OCI-LY1 (cell line): ENCODE data around the gene SH2B2.
A peak's percentile ranks its signal among the peaks of the same experiment; 100 is the strongest.
"Not testable (repeated sequence)": the region's sequence is repeated elsewhere in the genome, so short reads cannot be mapped to it uniquely, and the experiment has no call there.

Experiments
- H2AFZ ChIP-seq: fragments of 200-600 bp; sonication (generic), shearing (Covaris generic); 2 replicates; pipeline ENCODE4 v1.6.0; 2014; ENCODE audit warnings: antibody characterized with exemption, mild to moderate bottlenecking, low read length
- H3F3A ChIP-seq: fragments of 200-600 bp; sonication (generic), shearing (Covaris generic); 2 replicates; pipeline ENCODE4 v1.6.0; 2014; ENCODE audit warnings: mild to moderate bottlenecking, antibody characterized with exemption, low read length, moderate library complexity; ENCODE audit not compliant: insufficient read depth
- H3K27ac ChIP-seq: fragments of 200-600 bp; sonication (generic); 2 replicates; pipeline ENCODE4 v1.5.1; 2014; ENCODE audit warnings: low read length, mixed run types, mild to moderate bottlenecking, low read depth; ENCODE audit not compliant: poor library complexity, severe bottlenecking
- H3K27me3 ChIP-seq: fragments of 200-600 bp; sonication (generic); 2 replicates; pipeline ENCODE4 v1.6.0; 2014; ENCODE audit warnings: antibody characterized with exemption, mild to moderate bottlenecking, low read length, moderate library complexity; ENCODE audit not compliant: insufficient read depth
- H3K36me3 ChIP-seq: fragments of 200-600 bp; sonication (generic); 2 replicates; pipeline ENCODE4 v1.6.1; 2014; ENCODE audit warnings: mild to moderate bottlenecking, antibody characterized with exemption, low read length, moderate library complexity, mixed read lengths; ENCODE audit not compliant: insufficient read depth
- H3K4me1 ChIP-seq: fragments of 200-600 bp; sonication (generic); 2 replicates; pipeline ENCODE4 v1.5.1; 2014; ENCODE audit warnings: mild to moderate bottlenecking, low read length, moderate library complexity; ENCODE audit not compliant: insufficient read depth, severe bottlenecking
- H3K4me2 ChIP-seq: fragments of 200-600 bp; sonication (generic), shearing (Covaris generic); 2 replicates; pipeline ENCODE4 v1.6.1; 2014; ENCODE audit warnings: low read length
- H3K4me3 ChIP-seq: fragments of 200-600 bp; sonication (generic); 2 replicates; pipeline ENCODE4 v1.5.1; 2014; ENCODE audit warnings: low read length, low read depth, mild to moderate bottlenecking, mixed read lengths; ENCODE audit not compliant: poor library complexity, severe bottlenecking
- H3K79me2 ChIP-seq: fragments of 200-600 bp; shearing (Covaris generic); 2 replicates; pipeline ENCODE4 v1.6.1; 2016; ENCODE audit warnings: mixed run types, low read length, mixed read lengths; ENCODE audit not compliant: insufficient read depth
- H3K9ac ChIP-seq: fragments of 200-600 bp; sonication (generic), shearing (Covaris generic); 2 replicates; pipeline ENCODE4 v1.6.1; 2014; ENCODE audit warnings: mild to moderate bottlenecking, low read length, mixed read lengths
- H3K9me2 ChIP-seq: fragments of 200-600 bp; sonication (generic), shearing (Covaris generic); 2 replicates; pipeline ENCODE4 v1.6.1; 2014; ENCODE audit warnings: low read depth, mild to moderate bottlenecking, low read length, mixed read lengths
- H3K9me3 ChIP-seq: fragments of 200-600 bp; shearing (Covaris generic); 2 replicates; pipeline ENCODE4 v1.6.1; 2014; ENCODE audit warnings: low read length, mixed read lengths
- H4K20me1 ChIP-seq: fragments of 200-600 bp; sonication (generic), shearing (Covaris generic); 2 replicates; pipeline ENCODE4 v1.6.0; 2016; ENCODE audit warnings: mild to moderate bottlenecking, low read length; ENCODE audit not compliant: insufficient read depth
- EZH2 ChIP-seq: fragments of 200-600 bp; sonication (generic), shearing (Covaris generic); IDR thresholded peaks from 2 replicates; pipeline ENCODE4 v1.8.0; 2017; ENCODE audit warnings: borderline replicate concordance, mixed run types, mild to moderate bottlenecking, antibody characterized with exemption, low read length, moderate library complexity, mixed read lengths
- TF ChIP-seq, protein P1 (sequence below): fragments of 200-600 bp; sonication (generic), shearing (Covaris generic); IDR thresholded peaks from 2 replicates; pipeline ENCODE4 v1.5.1; 2017; ENCODE audit warnings: mild to moderate bottlenecking, antibody characterized with exemption, low read length, moderate library complexity, mixed read lengths

The SH2B2 gene

DNA sequence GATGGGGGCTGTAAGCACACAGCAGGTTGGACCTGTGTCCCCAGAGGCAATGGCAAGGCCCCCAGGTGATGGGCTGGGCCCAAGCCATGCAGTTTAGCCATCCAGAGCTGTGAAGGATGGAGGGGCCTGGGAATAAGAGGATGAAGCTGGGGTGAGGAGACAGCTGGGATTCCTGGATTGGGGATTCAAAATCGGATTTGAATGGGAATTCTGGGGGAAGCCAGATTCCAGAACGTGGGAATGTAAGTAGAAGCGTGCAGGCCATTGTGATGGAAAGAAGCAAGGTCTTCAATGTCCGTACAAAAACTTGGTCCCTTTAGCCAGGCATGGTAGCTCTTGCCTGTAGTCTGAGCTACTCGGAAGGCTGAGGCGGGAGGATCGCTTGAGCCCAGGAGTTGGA, 9.8 kb downstream of the SH2B2 start:
- H3K79me2 ChIP-seq: peaks cover 20% of the 10 kb centered on the region; the same call in 1 of the 2 replicates
- H3K9me3 ChIP-seq: no peaks in the 10 kb centered on the region
- H3F3A ChIP-seq: no peaks in the 10 kb centered on the region
- H3K4me2 ChIP-seq: no peak overlapping the region
- peaks cover 51% of the 10 kb centered on the region for H3K4me1 ChIP-seq
- H3K36me3 ChIP-seq: peaks cover 27% of the 10 kb centered on the region
- no peak overlapping the region for H2AFZ ChIP-seq
- H3K9ac ChIP-seq: no peak overlapping the region
- H3K4me3 ChIP-seq: no peak overlapping the region
- H4K20me1 ChIP-seq: no peaks in the 10 kb centered on the region
- no peak for TF ChIP-seq EZH2
- TF ChIP-seq, protein P1, sequence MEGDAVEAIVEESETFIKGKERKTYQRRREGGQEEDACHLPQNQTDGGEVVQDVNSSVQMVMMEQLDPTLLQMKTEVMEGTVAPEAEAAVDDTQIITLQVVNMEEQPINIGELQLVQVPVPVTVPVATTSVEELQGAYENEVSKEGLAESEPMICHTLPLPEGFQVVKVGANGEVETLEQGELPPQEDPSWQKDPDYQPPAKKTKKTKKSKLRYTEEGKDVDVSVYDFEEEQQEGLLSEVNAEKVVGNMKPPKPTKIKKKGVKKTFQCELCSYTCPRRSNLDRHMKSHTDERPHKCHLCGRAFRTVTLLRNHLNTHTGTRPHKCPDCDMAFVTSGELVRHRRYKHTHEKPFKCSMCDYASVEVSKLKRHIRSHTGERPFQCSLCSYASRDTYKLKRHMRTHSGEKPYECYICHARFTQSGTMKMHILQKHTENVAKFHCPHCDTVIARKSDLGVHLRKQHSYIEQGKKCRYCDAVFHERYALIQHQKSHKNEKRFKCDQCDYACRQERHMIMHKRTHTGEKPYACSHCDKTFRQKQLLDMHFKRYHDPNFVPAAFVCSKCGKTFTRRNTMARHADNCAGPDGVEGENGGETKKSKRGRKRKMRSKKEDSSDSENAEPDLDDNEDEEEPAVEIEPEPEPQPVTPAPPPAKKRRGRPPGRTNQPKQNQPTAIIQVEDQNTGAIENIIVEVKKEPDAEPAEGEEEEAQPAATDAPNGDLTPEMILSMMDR: no peak
- no peaks in the 10 kb centered on the region for H3K27me3 ChIP-seq
- H3K9me2 ChIP-seq: no peaks in the 10 kb centered on the region
- H3K27ac ChIP-seq: no peak overlapping the region

DNA sequence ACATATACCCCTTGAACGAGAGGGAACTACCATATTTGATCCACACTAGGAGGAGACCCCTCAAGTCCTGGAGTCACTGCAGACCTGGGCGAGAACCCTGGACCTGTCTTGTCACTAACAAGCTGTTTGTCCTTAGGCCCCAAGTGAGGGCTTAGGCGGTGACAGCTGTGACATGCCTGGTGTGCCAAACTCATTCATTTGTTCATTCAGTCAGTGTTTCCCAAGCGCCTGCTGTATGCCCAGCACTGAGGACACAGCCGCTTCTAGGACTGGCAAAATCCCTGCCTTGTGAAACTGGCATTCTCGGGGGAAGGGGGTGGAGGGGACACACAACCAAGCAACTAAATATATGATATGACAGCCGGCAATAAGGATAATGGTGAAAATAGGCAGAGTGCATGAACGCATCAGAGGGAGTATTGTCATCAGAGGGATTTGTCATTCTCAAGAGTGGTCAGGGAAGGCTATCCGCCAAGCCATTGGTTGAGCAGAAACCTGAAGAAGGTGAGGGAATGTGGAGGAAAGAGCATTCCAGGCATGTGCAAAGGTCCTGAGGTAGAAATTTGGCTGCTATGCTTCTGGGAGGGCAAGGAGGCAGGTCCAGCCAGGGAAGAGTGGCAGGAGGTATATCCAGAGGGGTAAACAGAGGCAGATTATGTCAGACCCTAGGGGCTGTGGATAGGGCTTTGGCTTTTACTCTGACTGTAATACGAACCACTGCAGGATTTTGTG, 11.0 kb downstream of the SH2B2 start:
- Histone ChIP-seq H3K9me3 (no peaks in the 10 kb centered on the region), H4K20me1 (no peaks in the 10 kb centered on the region), H3K9me2 (no peaks in the 10 kb centered on the region), H3K4me3 (no peak overlapping the region), H3K4me2 (no peak overlapping the region), H3F3A (no peaks in the 10 kb centered on the region), H2AFZ (no peak overlapping the region), H3K79me2 (peaks cover 17% of the 10 kb centered on the region; the same call in 1 of the 2 replicates), H3K4me1 (peaks cover 51% of the 10 kb centered on the region), H3K27ac (peak overlapping the region; percentile 59), H3K9ac (no peak overlapping the region), H3K27me3 (no peaks in the 10 kb centered on the region), H3K36me3 (peaks cover 38% of the 10 kb centered on the region)
- no peak for TF ChIP-seq EZH2
- TF ChIP-seq, protein P1: no peak

DNA sequence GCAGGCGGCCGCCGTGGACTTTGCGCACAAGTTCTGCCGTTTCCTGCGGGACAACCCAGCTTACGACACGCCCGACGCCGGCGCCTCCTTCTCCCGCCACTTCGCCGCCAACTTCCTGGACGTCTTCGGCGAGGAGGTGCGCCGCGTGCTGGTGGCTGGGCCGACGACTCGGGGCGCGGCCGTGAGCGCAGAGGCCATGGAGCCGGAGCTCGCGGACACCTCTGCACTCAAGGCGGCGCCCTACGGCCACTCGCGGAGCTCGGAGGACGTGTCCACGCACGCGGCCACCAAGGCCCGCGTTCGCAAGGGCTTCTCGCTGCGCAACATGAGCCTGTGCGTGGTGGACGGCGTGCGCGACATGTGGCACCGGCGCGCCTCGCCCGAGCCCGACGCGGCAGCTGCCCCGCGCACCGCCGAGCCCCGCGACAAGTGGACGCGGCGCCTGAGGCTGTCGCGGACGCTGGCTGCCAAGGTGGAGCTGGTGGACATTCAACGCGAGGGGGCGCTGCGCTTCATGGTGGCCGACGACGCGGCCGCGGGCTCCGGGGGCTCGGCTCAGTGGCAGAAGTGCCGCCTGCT, 14.1 kb downstream of the SH2B2 start:
- Histone ChIP-seq H3K4me3 (no peak overlapping the region), H3K9me3 (no peaks in the 10 kb centered on the region), H3K27me3 (no peaks in the 10 kb centered on the region), H3K27ac (no peak overlapping the region), H3K9ac (no peak overlapping the region), H3K79me2 (peaks cover 7% of the 10 kb centered on the region; the same call in 1 of the 2 replicates), H3K36me3 (peaks cover 46% of the 10 kb centered on the region), H3K9me2 (no peaks in the 10 kb centered on the region), H2AFZ (no peak overlapping the region), H3K4me1 (peaks cover 50% of the 10 kb centered on the region), H3K4me2 (no peak overlapping the region), H3F3A (peaks cover 4% of the 10 kb centered on the region; the same call in 1 of the 2 replicates), H4K20me1 (no peaks in the 10 kb centered on the region)
- TF ChIP-seq, protein P1: no peak
- TF ChIP-seq EZH2: no peak

DNA sequence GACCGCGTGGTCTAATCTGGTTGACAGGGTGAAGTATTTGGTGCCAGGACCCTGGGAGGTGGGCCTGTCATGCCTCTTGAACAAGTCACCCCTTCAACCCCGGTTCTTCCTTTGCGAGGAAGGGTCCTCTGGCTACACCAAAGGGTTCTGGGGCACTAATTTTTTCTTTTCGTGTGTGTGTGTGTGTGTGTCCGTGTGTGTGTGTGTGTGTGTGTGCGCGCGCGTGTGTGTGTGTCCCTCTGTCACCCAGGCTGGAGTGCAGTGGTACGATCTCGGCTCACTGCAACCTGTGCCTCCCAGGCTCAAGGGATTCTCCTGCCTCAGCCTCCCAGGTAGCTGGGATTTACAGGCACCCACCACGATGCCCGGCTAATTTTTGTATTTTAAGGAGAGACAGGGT, 14.7 kb downstream of the SH2B2 start:
- not testable (repeated sequence) for H3K27me3 ChIP-seq, H3F3A ChIP-seq, H3K79me2 ChIP-seq, H2AFZ ChIP-seq, H3K4me3 ChIP-seq, H3K9ac ChIP-seq, H3K9me2 ChIP-seq, H3K4me2 ChIP-seq, H4K20me1 ChIP-seq, H3K9me3 ChIP-seq
- Histone ChIP-seq H3K27ac (peak overlapping the region; percentile 97), H3K36me3 (peaks cover 42% of the 10 kb centered on the region), H3K4me1 (peaks cover 53% of the 10 kb centered on the region)
